ENCODE measurements around the gene PFKFB4.

GRCh38 chr3:48553886-48554845 is 2.4 kb downstream of the PFKFB4 start:
- TF ChIP-seq CTCF (IDR thresholded peaks at IDR 0.05), result no peak
- TF ChIP-seq POLR2A (IDR thresholded peaks at IDR 0.05), result no peak
